GM21786 (cell line): ENCODE results near the gene FASTK.

ENCODE experiments used
- ATAC-seq: cut with Tn5 transposase; IDR thresholded peaks from one replicate; pipeline ENCODE4 v1.9.1; 2021; ENCODE audit not compliant: unreplicated experiment

Gene FASTK

GRCh38 chr7:151083071-151083823, 2.6 kb upstream of the FASTK start, which contains the start of gene TMUB1:
TSS of gene TMUB1 (minus strand) at chr7:151083493. CDS start at chr7:151082563, 930 bp downstream.
- ATAC-seq, result peak; percentile 39

DNA sequence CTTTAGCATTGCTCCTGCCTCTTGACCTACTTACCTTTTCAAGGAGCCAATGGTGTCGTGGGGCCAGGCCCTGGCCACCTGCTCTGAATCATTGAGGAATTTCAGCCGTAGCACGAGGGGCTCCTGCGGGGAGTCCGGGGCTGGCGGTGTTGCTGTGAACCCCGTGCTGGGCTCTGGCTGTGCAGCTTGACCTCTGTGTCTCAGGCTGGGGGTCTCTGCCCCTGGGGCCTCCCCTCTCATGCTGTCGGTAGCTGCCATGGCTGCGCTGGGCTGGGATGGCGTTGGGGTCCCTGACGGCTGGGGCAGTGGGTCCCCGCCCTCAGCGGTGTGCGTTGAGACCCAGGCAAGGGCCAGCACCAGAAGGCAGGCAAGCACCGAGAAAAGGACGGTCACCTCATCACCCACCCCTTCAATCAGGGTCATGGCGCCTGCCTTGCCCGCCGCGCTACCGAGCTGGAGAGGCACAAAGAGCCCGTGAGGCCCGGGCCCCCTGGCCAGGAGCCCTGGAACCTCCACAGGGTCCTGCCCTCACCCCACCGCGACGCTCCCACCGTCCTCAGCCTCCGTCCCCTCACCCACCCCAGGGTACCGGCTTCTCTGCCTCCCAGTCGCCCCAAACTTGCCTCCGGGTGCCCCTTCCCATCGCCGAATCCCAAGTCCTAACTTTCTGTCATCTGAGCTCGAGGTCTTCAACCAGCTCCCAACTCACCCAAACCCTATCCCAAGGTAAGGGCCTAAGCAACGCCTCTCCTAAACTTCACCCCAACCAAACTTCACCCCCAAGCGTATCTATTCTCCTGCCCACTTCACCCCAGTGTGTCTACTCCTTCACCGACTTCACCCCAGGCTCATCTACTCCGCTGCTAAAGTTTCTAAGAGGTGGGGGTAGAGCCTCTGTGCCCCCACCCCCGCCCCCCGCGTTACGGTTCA, 1.8 kb upstream of the FASTK start:
- no peak for ATAC-seq

DNA sequence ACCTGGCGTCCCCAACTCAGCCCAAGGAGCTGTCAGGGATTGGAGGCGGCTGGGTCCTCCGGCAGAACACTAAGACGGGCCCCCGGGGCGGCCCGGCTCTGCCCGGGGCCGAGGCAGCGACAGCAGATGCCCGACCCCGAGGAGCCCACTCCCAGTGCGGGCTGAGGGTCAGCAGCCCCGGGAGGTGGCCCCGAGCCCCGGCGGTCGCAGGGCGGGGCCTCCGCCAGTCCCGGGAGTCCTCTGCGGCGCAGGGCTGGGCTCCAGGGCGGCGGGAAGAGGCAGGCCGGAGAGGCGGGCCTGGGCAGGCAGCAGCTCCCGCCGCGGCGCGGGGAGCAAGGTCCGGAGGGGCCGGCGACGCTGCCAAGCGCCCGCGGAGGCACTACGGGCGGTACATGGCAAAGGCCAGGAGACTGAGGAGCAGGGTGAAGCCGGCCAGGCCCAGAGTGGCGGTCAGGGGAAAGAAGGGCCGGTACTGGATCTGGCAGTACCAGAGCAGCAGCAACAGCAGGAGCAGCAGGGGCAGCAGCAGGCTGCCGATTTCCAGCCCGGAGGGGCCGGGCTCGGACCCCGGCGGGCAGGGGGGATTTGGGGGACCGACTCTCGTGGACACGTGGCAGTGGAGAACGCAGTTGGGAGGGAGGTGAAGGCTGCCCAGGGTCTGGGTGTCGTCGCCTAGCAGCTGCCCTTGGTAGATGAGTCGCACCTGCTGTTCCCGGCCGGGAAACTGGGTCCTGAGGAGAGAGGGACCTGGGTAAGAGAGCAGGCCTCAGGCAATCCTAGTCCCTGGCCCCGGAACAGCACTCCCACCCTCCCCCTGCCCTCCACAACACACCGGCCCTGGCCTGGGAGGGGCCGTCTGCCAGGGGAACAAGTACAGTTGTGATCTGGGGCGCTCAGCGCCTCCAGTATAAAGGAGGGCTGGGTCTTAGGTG, 827 bp upstream of the FASTK start:
- ATAC-seq, result no peak

- peak; percentile 0 for ATAC-seq
Measured at GRCh38 chr7:151080067-151080521, 515 bp downstream of the FASTK start.

GRCh38 chr7:151079199-151079910, 1.3 kb downstream of the FASTK start:
- ATAC-seq, result no peak

DNA sequence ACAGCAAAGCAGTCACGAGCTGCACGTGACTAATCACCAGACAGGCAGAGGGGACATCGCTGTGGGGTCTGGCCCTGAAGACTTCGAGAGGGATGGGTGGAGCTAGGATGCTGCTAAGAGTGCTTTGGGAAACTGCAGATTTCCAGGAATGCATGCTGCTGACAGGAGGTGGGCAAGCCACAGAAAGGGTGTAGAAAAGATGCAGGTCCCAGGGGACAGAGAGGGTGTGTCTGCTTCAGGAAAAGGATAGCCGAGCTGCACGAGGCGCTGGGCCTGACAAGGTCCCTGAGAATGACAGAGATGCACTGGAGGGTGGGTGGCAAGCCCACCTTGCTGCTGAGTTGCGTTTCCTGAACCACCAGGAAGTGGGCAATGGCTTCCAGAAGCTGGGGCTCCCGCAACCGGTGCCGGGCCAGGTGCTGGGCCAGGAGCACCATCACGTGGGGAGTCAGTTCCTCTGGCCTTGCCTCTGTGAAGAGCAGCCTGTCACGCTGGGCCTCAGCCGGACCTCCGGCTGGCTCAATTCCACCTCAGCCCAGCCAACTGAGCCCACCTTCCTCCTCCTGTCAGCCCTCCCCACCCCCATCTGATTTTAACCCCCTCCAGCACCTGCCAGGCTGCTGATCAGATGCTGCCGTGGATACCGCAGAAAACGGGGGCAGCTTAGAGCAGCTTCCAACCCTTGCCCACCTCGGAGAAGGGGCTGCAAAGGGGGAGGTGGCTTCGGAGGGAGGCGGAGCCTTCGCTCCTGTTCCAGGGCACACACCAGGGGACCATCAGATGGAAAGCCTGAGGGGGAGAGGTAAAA, 2.2 kb downstream of the FASTK start:
- ATAC-seq, result no peak

DNA sequence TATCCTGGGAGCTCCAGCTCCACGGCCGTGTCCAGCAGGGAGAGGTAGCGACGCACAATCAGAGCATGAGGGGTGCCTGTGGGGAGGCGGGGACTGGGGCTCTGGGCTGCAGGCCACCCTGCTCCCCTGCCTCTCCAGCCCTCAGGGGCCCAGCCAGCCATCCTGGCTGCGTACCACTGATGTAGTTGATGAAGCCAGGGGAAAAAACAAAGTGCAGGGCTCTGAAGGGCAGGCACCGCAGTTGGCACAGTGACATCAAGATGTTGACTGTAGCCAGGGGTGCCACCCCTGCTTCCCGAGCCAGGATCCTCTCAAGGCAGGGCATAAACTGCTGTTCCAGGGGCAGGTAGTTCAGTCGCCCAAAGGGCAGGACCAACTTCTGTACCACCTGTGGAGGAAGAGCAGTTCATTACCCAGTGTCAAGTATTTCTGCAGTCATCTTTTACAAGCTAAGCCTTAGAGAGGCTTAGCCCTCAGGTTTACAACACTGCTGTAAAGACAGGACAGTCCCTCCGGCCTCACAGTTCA, 2.8 kb downstream of the FASTK start:
- ATAC-seq, result no peak

GRCh38 chr7:151076863-151077704, 3.5 kb downstream of the FASTK start:
- ATAC-seq, result no peak

DNA sequence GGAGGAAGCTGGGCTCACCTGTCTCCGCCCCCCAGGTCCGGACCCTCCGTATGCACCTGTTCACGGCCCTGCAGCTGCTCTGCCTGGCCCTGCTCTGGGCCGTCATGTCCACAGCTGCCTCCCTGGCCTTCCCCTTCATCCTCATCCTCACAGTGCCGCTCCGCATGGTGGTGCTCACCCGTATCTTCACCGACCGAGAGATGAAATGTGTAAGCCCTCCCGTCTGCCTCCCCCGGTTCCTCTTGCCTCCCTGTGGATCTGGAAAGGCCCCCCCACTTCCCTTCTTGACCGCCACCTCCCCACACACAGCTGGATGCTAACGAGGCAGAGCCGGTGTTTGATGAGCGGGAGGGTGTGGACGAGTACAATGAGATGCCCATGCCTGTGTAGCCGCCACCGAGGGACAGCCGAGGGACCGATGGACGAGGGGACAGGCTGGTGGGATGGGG, 4.6 kb downstream of the FASTK start:
- no peak for ATAC-seq

DNA sequence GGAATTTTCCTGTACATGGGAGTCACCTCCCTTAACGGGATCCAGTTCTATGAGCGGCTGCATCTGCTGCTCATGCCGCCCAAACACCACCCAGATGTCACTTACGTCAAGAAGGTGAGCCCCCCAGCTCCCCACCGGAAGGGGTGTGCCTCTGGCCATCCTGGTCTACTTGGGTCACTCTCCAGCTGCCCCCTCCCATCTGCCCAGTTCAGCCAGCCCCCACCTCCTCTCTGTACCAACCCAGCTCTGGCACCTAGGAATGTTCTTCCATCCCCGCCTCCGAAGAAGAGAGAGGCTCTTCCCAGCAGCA, 5.0 kb downstream of the FASTK start:
- ATAC-seq, result no peak

DNA sequence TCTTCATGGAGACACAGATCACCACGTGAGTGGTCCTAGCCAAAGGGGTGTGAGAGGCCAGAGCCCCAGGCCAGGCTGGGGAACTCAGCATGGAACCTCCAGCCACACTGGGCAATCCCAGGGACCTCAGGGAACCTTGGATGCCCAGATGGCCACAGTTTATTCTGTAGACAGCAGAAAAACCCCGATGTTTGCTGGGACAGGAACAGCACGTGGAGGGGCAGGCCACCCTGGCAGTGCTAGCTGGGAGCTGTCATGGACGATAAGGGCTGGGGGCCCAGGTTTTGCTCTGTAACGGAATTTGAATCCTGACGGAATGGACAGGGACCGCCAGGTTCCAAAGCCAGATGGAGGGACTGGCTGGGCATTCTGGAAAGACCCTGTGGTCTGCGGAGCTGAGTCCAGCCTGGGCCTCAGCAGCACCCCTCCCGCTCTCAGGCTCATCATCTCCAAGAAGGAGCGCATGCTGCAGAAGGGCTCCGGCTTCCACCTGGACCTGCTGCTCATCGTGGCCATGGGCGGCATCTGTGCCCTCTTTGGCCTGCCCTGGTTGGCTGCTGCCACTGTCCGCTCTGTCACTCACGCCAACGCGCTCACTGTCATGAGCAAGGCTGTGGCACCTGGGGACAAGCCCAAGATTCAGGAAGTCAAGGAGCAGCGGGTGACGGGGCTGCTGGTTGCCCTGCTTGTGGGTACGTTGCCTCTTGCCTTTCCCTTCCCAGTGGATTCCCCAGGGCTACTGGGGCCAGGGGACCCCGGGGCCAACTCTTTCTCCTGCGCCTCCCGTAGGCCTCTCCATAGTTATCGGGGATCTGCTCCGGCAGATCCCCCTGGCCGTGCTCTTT, 5.6 kb downstream of the FASTK start:
- ATAC-seq, result no peak

- ATAC-seq, result no peak
Measured at GRCh38 chr7:151073990-151074389, 6.6 kb downstream of the FASTK start.

DNA sequence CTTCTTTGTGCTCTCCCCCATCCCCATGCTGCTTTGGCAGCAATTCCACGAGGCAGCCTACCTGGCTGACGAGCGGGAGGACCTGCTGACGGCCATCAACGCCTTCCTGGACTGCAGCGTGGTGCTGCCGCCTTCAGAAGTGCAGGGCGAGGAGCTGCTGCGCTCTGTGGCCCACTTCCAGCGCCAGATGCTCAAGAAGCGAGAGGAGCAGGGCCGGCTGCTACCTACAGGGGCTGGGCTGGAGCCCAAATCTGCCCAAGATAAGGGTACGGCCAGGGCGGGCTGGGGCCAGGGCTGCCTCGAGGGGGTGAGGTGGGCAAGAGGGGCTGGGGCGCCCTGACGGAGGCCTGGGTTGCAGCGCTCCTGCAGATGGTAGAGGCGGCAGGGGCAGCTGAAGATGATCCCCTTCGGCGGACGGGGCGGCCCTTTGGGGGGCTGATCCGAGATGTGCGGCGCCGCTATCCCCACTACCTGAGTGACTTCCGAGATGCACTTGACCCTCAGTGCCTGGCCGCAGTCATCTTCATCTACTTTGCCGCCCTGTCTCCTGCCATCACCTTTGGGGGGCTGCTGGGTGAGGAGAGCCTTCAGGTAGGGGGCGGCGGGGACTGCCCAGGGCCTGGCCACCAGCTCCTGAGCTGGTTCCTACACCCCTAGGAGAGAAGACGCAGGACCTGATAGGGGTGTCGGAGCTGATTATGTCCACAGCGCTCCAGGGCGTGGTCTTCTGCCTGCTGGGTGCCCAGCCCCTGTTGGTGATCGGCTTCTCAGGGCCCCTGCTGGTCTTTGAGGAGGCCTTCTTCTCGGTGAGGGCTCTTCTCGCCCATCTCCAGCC, 9.4 kb downstream of the FASTK start:
- ATAC-seq, result no peak

DNA sequence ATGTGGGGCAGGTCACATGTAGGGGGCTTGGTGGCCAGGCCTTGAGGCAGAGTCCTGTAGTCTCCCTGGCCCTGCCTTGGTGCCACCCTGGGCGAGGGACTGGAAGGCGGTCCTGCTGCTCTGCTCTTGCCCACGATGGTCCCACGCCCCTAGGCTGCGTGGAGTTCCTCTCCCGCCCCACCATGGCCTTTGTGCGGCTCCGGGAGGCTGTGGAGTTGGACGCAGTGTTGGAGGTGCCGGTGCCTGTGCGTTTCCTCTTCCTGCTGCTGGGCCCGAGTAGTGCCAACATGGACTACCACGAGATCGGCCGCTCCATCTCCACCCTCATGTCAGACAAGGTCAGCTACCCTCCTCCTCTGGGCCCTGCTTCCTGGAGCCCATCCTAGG, 10.0 kb downstream of the FASTK start:
- ATAC-seq, result no peak

DNA sequence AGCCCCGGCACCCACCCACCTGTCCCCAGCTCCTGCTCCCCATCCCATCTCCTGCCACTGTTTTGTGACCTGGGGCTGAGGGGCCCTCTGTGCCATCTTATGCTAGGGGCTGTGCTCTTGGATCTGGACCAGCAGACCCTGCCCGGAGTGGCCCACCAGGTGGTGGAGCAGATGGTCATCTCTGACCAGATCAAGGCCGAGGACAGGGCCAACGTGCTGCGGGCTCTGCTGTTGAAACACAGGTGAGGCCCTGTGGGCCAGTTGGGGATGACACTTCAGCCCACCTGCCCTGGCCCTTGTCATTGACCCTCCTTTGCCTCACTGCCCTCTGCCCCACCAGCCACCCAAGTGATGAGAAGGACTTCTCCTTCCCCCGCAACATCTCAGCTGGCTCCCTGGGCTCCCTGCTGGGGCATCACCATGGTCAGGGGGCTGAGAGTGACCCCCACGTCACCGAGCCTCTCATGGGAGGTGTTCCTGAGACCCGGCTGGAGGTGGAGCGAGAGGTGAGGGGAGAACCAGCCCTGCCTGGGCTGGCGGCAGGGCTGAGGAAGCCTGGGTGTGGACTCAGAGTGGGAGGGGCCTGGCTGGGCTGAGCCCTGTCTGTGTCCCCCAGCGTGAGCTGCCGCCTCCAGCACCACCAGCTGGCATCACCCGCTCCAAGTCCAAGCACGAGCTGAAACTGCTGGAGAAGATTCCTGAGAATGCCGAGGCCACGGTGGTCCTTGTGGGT, 10.6 kb downstream of the FASTK start:
- ATAC-seq, result no peak
